NCI-H187 (cell line): Measurements from ENCODE around the gene RAB37.

Source experiments
- DNase-seq, 2 experiments: peaks; one replicate each; lab custom pipeline; 2025; lab: John Stamatoyannopoulos, UW

Gene RAB37, protein sequence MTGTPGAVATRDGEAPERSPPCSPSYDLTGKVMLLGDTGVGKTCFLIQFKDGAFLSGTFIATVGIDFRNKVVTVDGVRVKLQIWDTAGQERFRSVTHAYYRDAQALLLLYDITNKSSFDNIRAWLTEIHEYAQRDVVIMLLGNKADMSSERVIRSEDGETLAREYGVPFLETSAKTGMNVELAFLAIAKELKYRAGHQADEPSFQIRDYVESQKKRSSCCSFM

DNA sequence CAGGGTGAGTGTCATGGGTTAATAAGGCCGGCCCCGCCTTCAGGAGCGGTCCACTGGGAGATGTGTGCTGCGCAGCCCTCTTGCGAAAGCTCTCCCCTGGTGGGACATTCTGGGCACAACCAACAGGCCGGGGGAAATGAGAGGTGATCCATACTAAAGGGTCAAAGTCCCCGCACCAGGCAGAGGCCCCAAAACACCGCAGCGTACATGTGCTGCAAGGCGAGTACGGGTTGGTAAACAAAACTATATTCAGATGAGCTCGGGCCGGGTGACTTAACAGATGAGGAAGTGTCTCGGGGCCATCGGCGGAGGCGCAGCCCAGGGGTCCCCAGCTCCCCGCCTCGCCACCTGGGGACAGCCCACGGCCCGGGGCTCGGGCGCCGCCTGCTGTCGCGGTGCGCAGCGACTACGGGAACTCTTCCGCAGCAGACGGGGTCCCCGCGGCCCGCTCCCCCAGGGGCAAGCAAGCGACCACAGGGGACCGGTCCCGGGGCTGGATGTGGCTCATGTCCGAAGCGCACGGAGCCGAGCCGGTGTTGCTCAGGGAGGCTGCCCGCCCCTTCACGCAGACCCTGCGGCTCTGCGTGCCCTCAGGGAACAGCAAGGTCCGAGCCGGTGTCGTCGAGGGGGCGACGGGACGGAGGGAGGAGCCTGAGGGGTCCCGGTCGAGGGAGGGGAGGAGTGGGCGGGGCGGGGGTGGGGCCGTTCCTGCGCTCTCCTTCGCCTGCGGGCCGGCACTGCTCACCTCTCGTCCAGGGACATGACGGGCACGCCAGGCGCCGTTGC, at the start of gene RAB37:
RAB37 (plus strand) TSS at position 744 of the 786 bp plus-strand sequence; CDS start at position 761, 17 bp downstream.
- no peak for DNase-seq

DNA sequence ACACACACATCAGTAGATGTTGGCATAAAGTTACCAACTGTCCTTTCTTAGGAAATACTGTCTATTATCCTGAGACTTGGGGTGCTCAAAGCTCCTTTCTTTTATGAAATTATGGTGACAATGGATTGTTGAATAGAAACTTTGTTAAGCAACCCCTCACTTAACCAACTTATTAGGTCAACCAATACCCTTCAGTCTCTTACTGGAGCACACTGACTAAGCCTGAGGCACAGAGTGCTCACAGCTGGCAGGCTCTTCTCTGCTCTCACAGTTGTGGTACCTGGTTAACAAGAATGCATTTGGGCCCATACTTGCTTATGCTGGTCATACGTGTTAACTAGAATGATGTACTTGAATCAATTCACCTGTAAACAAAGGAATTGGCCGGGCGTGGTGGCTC, 49.2 kb upstream of the RAB37 start:
- no peak for DNase-seq

DNA sequence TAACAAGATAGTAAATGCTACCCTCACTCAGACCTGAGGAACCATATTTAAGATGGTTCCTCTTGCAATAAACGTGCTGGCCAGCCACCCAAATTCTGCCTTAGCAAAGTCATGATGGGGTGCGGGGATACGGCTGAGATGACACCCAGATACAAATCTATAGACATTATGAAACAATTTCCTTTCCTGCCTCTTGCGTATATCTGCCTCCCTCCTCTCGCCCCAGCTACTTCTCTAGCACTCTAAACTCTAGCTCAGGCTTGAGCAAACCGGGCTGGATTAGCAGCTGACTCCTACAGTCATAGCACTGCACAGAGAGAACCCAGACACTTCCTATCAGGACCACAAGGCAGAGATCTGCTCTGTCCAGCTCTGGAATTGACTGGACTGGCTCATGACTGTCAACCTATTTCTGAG, 46.6 kb upstream of the RAB37 start:
- no peak for DNase-seq

DNA sequence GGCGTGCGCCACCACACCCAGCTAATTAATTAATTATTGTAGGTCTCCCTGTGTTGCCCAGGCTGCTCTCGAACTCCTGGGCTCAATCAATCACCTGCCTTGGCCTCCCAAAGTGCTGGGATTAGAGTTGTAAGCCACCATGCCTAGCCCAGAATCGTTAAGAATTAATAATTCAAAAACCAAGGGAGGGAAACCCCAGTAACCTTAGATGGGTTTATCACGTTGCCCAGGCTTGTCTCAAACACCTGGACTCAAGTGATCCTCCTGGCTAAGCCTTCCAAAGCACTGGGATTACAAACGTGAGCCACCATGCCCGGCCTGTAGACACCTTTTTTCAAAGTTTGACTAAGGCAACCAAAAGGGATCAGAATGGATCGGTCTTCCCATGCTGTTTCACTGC, 45.9 kb upstream of the RAB37 start:
- no peak for DNase-seq

DNA sequence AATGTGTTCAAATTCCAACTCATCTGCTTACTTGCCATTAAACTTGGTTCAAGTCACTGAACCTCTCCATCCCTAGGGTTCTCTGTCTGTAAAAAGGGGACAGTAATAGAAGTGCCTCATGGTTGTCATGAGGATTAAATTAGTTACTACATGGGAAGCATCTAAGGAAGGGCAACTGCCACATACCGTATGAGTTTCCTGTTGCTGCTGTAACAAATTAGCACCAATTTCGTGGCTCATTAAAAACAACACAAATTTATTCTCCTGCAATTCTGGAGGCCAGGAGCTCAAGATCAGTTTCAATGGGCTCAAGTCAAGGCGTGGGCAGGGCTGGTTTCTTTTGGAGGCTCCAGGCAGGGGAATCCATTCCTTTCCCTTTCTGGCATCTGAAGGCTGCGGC, 43.0 kb upstream of the RAB37 start:
- no peak for DNase-seq

DNA sequence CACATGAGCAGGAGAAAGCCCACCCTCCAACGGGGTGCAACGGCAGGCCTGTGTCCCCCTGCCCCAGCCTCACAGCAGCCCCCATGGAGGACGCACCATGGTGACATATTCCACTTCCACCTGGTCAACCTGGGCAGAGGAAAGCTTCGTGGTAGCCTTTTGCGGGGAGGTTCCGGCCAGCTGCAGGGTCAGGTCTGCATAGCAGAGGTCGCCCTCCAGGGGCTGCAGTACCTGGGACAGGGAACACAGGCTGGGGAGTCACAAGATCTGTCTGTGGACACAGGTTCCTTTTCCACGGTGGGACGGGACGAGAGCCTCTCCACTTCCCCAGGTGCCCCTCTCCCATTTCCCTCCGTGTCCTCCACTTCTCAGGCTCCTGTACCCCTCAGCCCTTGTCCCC, 41.4 kb upstream of the RAB37 start:
- DNase-seq = no peak

DNA sequence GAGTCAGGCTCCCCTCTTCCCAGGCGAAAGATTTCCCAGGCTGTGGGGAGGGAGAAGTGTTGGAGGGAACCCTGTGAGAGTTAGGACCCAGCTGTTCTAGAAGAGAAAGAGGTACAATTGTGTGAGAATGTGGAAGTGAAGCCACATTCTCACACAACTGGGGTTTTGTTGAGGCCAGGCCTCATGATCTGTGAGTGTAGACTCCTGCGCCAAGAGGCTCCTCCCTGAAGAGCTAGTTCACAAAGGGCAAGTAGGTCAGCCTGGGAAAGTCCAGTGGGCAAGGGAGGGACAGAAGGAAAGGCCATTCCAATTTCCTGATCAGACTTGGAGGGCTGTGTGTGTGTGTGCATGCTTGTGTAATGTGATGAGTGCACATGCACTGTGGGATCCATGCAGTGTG, 39.5 kb upstream of the RAB37 start:
- DNase-seq = no peak

DNA sequence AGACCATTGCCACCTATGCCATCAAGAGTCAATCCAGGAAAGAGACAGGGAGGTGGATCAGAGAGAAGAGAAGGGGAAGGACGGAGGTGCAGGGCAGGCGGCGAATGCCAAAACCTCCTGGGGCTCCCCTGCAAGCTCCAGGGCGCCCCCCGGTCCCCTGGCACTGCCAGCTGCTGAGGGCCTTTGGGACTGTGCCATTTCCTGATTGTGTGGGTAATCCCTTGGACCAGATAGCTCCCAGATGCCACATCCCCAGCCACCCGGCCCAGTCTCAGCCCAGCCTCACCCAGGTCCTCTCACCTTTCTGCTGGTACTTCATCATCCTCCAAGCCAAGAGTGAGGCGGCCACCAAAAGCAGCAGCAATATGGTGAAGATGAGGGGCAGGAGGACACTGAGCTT, 39.0 kb upstream of the RAB37 start:
- no peak for DNase-seq

DNA sequence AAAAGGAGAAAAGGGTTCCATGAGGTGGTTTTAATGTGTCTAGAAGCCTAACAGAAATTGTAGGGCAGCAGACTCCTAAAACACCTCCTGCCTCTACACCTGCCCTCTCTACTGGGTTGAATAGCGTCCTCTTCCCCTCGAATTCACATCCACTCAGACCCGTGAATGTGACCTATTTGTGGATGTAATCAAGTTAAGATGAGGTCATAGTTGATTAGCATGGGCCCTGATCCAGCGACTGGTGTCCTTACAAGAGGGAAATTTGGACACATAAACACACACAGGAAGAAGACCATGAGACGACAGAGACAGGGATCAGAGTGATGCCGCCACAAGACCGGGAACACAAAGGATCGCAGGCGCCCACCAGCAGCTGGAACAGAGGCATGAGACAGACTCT, 37.8 kb upstream of the RAB37 start:
- DNase-seq = no peak

DNA sequence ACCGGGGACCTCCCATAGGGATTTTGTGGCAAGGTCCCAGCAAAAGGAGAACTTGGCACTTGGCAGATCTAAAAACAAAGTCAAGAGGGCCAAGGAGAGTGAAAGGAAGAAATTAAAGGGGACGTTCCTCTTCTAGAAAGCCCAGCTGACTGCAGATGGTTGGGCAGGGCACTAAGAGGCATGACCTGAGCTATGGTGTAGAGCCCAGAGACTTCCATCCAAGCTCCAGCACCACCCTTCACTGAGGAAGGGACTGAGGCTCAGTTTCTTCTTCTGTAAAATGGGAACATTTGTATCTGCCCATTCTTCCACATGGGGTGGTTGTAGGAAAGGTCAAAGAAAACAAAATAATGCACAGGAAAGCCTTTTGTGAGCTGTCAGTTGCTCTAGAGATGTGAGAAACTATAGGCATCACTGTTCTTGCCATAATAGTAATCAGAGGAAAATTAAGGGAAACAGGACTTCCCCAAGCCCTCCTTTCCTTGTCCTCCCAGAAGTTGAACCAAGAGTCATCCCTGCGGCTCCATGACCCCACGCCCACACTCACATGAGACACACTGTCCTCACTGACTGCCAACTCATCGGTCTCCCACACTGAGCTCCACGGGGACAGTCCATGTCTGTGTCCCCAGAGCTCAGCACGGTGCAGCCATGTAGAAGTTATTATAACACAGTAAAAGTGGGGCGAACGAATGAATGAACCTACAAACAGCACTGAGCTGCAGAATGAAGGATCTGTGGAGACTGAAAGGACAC, 34.8 kb upstream of the RAB37 start:
- DNase-seq = no peak

DNA sequence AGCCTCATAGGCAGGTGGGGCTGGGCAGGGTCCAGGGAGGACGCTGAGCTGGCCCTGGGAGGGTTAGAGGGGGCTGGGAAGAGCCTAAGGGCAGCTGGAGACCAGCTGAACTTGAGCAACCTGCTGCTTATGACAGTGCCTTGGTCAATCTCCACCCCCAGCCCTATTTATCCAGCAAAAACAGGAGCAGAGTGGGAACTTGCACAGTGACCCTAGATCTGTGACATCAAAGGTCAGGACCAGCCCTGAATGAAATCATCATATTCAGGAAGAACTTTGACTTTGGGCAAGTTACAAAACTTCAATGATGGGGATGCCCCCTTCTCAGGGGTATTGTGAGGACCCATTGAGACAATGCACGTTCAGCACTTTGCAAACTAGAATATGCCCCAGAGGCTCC, 33.7 kb upstream of the RAB37 start:
- no peak for DNase-seq

DNA sequence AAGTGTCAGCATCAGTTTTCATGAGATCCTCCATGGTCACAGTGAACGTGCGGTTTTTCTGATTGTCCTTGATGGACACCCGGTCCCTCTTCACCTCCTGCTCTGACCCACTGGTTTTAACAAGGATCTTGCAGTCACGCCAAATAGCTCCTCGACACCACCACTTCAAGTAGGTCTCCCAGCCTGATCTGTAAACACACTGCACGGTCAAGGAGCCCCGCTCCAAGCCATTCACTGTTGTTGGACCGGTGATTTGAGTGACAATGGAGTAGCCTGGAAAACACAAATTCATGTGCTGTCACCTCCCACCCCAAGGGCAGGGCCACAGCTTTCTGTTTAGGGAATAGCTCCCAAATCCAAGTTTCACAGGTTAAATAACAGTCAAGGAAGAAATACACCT, 32.5 kb upstream of the RAB37 start:
- no peak for DNase-seq

DNA sequence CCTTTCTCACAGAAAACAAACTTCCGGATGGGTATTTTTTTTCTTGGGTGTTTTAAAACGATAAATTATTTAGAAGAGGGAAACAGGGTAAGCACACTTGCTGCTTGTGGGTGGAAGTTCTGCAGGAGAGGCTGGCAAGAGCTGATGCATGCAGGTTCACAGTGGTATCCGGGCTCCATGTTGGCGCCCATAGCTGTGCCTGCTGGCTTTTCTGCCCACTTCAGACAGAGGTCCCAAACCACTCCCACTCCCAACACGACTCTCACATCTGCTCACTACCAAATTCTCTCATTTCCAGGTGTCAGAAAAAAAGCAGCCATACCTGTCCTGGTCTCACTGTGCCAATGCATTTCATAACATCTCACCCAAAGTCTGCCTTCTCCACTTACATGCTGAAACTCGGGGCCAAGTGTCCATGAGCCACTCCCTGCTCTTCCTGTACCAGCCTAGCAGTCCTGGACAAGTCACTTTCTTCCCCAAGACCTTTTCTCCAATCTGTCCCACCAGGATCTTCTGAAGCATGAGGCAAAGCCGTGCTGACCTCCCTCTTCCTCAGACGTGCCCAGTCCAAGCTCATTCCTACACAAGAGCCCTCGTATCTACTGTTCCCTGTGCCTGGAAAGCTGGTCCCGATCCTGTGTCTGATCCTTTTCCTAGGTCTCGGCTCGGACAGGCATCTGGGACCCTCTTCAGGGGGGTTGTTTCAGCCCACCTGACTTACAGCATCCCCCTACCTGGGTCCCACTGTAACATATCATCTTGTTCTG, 25.8 kb upstream of the RAB37 start:
- DNase-seq = no peak

DNA sequence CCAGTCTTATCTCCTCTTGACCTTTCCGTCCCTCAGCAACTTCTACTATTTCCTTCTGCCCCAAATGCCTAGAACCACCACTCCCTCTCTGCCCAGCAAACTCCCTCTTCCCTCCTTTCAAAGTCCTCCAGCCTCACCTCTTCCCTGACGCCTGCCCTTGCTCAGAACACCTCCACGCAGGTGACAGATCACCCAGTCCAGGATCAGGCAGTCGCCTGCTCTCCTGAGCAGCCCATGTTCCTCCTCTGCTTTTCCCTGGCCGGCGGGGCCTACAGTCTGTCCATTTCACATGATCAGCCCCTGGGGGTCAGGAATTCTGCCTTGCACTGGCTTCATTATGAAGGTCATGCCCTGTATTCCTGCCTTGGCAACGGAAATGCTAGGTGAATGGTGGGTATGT, 24.8 kb upstream of the RAB37 start:
- no peak for DNase-seq

DNA sequence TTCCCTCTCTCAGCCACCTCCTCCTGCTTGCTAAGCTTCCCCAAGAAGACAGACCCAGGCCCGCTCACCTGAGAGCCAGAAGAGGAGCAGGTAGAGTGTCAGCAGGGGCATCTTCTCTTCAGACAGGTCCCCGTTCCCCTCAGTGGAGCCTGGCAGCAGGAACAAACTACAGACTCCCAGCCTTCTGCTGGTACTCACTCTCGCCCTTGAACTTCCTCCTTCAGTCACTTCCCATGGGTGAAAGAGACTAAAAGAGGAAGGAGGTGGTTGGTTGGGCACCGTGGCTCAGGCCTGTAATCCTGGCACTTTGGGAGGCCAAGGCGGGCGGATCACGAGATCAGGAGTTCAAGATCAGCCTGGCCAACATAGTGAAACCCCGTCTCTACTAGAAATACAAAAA, 24.3 kb upstream of the RAB37 start, which contains the start of gene CD300LF:
CD300LF (minus strand) TSS at position 168 of the 400 bp plus-strand sequence; CDS start at position 111, 57 bp downstream.
- no peak for DNase-seq

DNA sequence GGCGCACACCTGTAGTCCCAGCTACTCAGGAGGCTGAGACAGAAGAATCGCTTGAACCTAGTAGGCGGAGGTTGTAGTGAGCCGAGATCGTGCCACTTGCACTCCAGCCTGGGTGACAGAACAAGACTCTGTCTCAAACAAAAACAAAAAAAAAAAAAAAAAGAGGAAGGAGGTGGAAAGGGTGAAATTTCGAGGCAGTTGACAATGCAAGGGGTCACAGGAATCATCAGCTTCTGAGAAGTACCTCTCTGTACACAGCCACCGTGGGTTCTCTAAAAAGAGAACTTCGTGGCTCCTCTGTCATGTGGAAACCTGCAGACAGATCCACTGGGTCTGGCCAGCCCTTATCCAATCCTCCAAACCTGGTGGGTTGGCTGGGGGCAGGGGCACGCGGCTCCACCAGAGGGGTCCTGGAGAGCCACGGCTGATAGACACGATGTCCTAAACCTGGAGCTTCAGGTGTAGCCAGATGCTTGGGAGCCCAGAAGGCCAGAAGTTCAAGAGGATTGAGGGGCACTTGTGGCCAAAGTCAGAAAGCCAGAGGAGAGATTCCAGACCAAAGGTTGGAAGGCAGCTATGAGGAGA, 23.8 kb upstream of the RAB37 start:
- DNase-seq = no peak

DNA sequence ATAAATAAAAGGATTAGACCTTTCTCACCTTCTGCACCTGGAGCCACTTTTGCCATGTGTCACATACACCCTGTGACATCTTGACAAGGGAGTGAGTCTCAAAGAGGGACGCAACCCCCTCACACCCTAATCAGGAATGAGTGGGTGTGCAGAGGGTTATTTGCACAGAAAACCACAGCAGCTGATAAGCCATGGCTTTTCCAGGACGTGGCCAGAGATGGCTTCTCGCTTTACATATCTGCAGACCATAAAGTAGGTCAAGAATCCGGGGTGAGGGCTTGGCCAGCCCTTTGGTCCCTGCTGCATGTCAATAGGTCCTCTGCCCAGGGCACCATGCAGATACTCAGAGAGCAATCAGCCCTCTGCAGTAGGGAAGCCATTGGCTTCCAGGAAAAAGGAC, 21.9 kb upstream of the RAB37 start:
- DNase-seq = no peak

DNA sequence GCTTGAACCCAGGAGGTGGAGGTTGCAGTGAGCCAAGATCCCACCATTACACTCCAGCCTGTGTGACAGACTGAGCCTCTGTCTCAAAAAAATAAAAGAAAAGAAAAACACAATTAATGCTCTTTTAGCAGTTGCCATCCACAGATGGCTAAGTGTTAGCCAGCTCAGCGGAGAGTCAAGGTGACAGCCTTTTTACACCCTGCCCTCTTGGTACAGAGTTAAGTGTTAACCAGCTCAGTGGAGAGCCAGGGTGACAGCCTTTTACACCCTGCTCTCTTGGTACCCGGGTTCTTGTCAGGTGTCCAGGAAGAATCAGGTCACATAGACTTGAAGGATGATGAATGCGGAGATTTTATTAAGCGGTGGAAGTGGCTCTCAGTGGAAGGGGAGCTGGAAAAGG, 16.6 kb upstream of the RAB37 start:
- DNase-seq = no peak

DNA sequence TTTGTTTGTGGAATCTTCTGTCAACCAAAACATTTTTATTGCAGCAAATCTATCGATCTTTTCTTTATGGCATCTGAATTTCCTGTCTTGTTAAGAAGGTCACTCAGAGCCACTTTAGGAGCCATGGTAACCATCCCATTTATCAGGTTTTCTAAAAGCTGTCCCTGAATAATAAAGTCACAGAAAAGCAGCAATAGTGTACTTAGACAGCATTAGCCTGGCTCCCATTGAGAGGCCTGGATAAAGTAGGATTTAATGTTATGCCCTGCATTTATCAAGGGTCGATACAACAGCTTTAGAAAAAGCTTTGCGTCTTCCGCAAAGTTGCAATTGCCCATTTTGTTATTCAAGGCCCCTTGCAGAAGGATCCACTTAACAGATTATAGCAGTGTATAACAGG, 14.3 kb upstream of the RAB37 start:
- DNase-seq = no peak

DNA sequence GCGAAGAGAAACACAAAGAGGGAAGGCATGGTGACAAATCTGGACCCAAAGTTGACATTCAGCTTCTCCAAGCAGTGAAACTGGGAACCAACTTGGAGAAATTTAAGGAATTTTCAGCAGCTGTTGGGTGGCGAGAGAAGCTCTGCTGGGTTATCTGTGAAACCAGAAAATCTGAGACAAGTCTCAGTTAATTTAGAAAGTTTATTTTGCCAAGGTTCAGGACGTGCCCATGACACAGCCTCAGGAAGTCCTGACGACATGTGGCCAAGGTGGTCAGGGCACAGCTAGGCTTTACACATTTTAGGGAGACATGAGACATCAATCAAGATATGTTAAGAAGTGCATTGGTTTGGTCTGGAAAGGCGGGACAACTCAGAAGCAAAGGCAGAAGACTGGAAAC, 13.2 kb upstream of the RAB37 start:
- DNase-seq = no peak

DNA sequence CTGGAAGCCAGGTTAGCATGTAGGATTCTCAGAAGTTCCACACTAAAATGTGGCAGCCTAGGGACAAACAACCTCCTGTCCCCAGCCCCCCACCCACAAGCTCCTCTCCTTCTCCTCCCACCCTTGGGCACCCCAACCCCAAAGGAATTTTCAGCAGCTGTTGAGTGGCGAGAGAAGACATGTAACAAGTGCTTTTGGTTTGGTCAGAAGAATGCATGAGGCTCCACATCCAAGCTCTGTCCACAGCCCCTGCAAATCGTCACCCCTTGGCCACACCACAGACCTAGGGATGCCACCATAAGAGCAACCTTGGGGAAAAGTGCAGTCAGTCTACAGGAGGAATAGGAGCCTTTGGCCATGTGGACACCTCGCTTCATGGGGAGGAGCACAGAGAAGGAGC, 11.9 kb upstream of the RAB37 start:
- no peak for DNase-seq
